ENCODE results near the gene MAML2. TPM values are rescaled to one million over a fixed set of nuclear protein-coding genes. Genes with fewer than 3 reads are reported as not detected.

MAML2 gene
- total and polyA plus RNA-seq, 9 of the 15 experiments (the other 6 are each of a cell fraction or from before 2014, with no cell fraction given): 0.79 to 6.8 (median 4.8) TPM

DNA sequence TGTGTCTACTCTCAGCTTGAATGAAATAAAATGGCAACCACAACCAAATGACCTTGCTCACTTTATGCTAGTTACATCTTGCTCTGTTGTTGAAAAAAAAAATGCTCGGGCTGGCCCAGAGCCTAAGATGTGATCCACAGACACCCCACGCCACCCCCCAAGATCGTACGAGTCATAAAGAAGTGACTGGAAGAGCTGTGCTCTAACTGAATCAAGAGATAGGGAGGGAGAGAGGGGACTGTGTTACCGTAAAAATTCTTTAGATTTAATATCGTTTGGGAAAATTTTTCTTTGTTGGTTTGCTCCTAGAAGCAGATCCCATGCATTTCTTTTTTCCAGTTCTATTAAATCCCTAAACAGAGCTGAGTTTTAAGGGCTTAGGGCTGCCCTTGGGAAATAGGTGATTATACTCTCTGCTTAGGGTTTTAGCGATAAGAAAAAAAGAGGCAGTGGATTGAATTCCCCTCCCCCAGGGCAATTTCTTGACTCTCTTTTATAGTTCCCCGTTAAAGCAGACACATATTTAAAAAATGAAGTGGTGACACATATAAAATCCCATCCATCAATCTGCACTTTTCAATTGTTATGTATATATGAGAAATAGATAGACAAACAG is 14.5 kb downstream of the MAML2 start (continued):
- TF ChIP-seq COPS2 (conservative IDR thresholded peaks at IDR 0.05) (no peak), SIRT6 (IDR thresholded peaks at IDR 0.05; ENCODE audit: low read depth, low read length) (no peak), ZNF184 (CRISPR knock-in tag; IDR thresholded peaks at IDR 0.05) (no peak), ZBTB33 (CRISPR knock-in tag; IDR thresholded peaks at IDR 0.05) (no peak), STAT5B (CRISPR knock-in tag; IDR thresholded peaks at IDR 0.05) (no peak), FOXK2 (conservative IDR thresholded peaks at IDR 0.05 in 1 of 2, IDR thresholded peaks at IDR 0.05 in 1 of 2; ENCODE audit: low read depth in 2 of 2) (no peak), SMARCA5 (IDR thresholded peaks at IDR 0.05) (no peak), ZMIZ1 (IDR thresholded peaks at IDR 0.05; ENCODE audit: low read depth in 2 of 2, low read length in 2 of 2) (no peak), ZNF232 (CRISPR knock-in tag; IDR thresholded peaks at IDR 0.05) (no peak)
- TF ChIP-seq, protein P1, sequence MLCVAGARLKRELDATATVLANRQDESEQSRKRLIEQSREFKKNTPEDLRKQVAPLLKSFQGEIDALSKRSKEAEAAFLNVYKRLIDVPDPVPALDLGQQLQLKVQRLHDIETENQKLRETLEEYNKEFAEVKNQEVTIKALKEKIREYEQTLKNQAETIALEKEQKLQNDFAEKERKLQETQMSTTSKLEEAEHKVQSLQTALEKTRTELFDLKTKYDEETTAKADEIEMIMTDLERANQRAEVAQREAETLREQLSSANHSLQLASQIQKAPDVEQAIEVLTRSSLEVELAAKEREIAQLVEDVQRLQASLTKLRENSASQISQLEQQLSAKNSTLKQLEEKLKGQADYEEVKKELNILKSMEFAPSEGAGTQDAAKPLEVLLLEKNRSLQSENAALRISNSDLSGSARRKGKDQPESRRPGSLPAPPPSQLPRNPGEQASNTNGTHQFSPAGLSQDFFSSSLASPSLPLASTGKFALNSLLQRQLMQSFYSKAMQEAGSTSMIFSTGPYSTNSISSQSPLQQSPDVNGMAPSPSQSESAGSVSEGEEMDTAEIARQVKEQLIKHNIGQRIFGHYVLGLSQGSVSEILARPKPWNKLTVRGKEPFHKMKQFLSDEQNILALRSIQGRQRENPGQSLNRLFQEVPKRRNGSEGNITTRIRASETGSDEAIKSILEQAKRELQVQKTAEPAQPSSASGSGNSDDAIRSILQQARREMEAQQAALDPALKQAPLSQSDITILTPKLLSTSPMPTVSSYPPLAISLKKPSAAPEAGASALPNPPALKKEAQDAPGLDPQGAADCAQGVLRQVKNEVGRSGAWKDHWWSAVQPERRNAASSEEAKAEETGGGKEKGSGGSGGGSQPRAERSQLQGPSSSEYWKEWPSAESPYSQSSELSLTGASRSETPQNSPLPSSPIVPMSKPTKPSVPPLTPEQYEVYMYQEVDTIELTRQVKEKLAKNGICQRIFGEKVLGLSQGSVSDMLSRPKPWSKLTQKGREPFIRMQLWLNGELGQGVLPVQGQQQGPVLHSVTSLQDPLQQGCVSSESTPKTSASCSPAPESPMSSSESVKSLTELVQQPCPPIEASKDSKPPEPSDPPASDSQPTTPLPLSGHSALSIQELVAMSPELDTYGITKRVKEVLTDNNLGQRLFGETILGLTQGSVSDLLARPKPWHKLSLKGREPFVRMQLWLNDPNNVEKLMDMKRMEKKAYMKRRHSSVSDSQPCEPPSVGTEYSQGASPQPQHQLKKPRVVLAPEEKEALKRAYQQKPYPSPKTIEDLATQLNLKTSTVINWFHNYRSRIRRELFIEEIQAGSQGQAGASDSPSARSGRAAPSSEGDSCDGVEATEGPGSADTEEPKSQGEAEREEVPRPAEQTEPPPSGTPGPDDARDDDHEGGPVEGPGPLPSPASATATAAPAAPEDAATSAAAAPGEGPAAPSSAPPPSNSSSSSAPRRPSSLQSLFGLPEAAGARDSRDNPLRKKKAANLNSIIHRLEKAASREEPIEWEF (CRISPR knock-in tag; IDR thresholded peaks at IDR 0.05): no peak
- TF ChIP-seq, protein P2, sequence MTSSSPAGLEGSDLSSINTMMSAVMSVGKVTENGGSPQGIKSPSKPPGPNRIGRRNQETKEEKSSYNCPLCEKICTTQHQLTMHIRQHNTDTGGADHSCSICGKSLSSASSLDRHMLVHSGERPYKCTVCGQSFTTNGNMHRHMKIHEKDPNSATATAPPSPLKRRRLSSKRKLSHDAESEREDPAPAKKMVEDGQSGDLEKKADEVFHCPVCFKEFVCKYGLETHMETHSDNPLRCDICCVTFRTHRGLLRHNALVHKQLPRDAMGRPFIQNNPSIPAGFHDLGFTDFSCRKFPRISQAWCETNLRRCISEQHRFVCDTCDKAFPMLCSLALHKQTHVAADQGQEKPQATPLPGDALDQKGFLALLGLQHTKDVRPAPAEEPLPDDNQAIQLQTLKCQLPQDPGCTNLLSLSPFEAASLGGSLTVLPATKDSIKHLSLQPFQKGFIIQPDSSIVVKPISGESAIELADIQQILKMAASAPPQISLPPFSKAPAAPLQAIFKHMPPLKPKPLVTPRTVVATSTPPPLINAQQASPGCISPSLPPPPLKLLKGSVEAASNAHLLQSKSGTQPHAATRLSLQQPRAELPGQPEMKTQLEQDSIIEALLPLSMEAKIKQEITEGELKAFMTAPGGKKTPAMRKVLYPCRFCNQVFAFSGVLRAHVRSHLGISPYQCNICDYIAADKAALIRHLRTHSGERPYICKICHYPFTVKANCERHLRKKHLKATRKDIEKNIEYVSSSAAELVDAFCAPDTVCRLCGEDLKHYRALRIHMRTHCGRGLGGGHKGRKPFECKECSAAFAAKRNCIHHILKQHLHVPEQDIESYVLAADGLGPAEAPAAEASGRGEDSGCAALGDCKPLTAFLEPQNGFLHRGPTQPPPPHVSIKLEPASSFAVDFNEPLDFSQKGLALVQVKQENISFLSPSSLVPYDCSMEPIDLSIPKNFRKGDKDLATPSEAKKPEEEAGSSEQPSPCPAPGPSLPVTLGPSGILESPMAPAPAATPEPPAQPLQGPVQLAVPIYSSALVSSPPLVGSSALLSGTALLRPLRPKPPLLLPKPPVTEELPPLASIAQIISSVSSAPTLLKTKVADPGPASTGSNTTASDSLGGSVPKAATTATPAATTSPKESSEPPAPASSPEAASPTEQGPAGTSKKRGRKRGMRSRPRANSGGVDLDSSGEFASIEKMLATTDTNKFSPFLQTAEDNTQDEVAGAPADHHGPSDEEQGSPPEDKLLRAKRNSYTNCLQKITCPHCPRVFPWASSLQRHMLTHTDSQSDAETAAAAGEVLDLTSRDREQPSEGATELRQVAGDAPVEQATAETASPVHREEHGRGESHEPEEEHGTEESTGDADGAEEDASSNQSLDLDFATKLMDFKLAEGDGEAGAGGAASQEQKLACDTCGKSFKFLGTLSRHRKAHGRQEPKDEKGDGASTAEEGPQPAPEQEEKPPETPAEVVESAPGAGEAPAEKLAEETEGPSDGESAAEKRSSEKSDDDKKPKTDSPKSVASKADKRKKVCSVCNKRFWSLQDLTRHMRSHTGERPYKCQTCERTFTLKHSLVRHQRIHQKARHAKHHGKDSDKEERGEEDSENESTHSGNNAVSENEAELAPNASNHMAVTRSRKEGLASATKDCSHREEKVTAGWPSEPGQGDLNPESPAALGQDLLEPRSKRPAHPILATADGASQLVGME (CRISPR knock-in tag; IDR thresholded peaks at IDR 0.05): no peak

All from K562 (cell line).